ENCODE measurements around the gene WDFY3.

DNA sequence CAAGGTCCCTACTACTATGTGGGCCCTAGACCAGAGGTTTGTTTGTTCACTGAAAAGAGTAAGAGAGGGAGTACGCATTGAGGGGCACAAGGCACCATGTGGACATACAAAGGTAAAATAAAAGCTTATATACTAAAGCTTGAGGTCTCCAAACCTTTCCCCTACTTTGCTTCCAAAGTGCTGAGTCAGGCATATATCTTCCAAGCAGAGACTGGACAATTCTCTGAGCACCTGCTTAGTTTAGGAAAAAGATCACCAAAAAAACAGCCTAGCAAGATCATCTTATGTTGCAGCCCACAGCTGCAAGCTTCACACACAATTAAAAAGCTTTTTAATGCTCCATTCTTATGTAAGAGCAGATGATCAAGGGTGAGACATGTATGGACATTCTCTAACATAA lies 119.5 kb downstream of the WDFY3 start:
- TF ChIP-seq, protein P1, sequence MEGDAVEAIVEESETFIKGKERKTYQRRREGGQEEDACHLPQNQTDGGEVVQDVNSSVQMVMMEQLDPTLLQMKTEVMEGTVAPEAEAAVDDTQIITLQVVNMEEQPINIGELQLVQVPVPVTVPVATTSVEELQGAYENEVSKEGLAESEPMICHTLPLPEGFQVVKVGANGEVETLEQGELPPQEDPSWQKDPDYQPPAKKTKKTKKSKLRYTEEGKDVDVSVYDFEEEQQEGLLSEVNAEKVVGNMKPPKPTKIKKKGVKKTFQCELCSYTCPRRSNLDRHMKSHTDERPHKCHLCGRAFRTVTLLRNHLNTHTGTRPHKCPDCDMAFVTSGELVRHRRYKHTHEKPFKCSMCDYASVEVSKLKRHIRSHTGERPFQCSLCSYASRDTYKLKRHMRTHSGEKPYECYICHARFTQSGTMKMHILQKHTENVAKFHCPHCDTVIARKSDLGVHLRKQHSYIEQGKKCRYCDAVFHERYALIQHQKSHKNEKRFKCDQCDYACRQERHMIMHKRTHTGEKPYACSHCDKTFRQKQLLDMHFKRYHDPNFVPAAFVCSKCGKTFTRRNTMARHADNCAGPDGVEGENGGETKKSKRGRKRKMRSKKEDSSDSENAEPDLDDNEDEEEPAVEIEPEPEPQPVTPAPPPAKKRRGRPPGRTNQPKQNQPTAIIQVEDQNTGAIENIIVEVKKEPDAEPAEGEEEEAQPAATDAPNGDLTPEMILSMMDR (IDR thresholded peaks at IDR 0.05): no peak
- no peak for TF ChIP-seq POLR2A (IDR thresholded peaks at IDR 0.05)
- TF ChIP-seq EP300 (IDR thresholded peaks at IDR 0.05): no peak

Measured in suprapubic skin (tissue), 3 donors.